GM18873 (cell line): ENCODE data around the gene SPATC1L.

Experiments
- ATAC-seq: cut with Tn5 transposase; IDR thresholded peaks from one replicate; pipeline ENCODE4 v1.9.1; 2021; ENCODE audit warnings: mild to moderate bottlenecking, moderate library complexity, moderate number of reproducible peaks; ENCODE audit not compliant: unreplicated experiment, low FRiP score

Gene SPATC1L

DNA sequence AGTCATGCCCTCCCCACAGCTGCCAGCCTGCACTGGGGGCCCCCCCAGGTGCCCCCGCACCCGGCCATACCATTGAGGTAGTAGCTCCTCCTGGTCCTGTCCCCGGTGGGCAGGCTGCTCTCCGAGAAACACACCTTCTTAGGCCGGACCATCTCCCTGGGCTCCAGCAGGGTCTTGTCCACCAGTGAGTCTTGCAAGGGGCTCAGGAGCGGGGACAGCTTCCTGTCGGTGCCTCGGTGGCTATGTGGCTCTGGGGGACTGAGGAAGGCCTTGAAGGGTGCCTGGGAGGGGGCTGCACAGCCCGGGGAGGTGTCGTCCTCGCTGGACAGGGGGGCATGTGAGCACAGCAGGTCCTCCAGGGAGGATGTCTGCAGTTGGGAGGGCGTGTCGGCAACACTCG lies 16.0 kb downstream of the SPATC1L start:
- no peak for ATAC-seq

DNA sequence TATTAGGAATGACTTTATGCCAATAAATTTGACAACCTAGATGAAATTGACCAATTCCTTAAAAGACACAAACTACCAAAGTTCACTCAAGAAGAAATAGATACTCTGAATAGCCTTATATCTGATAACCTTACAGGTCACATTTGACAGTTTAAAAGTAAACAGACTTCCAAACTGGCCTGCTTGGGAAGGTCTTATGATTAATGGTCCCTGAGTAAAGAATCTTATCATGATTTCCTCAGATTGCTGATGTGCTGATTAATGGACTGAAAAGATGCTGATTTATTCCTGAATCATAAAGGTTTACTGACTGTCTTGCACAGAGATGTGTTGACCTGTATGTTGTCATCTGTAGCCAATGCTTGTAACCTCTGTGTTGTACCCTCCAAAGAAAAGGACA lies 19.2 kb downstream of the SPATC1L start:
- ATAC-seq: no peak

DNA sequence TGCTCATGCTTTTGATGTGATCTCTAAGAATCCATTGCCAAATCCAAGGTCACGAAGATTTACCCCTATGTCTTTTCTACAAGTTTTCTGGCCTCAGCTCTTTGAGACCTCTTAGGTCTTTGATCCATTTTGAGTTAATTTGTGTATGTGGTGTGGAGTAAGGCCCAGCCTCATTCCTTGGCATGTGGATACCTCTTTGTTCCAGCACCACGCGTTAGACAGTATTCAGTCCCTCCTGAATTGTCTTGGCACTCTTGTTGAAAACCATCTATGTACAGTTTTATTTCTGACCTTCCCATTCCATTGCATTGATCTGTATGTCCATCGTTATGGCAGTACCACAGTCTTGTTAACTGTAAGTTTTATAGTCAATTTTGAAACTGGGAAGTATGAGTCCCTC lies 20.9 kb downstream of the SPATC1L start:
- ATAC-seq: no peak

DNA sequence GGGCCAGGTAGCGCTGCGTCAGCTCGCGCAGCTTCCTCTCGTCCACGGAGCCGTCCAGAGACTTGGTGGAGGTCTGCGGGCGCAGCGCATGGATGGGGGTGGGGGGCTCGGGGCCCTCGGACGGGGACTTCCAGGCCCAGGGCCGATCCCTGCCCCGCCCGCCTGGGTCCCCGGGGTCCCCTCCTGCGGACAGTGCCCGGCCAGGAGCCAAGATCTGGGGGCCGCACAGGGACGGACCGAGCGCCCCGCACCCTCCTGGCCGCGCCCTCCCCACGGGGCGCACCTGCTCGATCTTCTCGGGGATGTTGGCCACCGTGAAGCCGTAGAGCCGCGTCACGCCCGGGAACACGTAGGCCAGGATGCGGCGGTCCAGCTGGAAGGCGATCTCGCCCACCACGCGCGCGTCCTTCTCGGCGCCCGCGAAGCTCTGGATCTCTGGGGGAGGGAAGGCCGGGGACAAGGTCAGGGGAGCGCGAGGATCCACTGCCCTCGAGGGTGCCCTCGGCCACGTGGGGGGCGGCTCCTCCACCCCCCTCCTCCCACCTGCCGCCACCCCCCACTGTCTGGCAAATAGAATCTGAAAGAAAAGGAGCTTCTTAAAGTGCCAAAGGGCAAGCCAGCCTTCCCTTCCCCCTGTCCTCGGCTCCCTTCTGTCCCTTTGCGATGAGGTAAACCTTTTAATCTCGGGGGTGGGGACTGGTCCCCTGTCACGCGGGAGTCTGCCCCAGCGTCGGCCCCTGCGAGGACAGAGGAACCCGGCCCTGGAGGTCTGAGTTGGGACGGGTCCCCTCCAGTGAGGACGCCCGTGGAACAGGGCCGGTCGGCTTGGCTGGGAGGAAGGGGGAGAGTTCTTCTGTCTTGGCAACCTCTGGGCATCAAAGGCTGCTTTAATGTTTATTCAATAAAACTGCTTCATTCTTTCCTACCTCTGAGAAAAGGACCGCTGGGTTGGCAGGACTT lies 22.3 kb downstream of the SPATC1L start:
- ATAC-seq: no peak

DNA sequence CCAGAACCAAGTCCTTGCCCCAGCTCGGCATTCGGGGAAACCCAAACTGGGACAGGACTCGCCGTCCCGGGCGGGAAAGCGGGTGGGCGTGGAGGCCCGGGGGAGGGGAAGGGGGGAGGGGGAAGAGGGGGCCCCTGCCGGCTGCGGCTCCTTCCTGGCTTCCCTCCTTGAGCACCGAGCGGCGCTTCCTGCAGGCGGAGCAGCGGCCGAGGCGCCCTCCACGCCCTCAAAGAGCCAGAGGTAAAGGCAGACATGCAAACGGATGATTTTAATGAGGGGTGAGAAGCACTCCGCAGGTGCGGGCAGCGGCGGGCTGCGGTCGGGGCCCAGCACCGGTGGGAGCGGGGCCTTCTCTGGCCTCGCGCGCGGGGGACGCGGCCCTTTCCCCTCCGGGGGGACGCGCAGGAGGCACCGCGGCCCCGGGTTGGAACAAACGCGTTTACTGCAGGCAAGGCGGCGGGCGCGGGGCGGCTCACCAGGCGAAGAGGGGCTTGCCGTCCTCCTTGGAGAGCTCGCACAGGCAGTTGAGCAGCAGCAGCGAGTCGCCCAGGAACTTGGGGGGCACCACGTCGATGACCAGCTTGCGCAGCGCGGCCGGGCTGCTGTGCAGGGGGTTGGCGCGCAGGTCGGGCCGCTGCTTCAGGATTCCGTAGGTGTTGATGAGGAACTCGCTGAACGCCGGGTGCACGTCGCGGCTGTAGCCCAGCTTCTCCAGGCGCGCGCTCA lies 23.2 kb downstream of the SPATC1L start:
- no peak for ATAC-seq

GRCh38 chr21:46160657-46160906 lies 23.7 kb downstream of the SPATC1L start:
- ATAC-seq: no peak

DNA sequence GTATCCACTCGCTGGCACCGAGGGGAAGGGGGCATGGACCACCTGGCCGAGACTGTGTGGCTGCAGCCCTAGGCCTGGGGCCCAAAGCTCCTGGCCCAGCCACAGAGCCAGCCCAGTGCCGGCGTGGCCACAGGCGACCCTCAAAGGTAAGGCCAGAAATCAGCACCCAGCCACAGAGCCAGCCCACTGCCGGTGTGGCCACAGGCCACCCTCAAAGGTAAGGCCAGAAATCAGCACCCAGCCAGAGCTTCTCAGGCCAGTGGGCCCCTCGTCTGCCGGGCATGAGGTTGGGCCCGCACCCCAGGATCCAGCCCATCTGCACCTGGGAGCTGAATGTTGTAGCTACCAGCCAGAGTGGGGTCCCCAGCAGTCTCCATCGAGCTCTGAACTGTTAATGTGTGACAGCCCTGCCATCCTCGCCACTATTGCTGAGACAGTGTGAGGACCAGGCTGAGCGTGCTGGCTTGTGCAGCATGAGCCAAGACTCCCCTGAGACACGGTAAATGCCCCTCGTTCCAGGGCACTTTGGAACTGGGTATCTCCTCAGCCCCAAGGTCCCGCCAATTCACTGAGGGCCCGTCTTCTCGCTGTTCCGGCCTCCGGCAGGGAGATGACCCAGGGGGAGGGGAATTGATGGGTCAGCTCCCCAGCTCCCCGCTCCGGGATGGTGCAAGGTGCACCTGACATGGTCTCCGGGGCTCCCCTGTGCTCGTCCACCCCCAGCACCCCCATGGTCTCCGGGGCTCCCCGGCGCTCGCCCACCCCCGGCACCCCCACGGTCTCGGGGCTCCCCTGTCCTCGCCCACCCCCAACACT lies 24.2 kb downstream of the SPATC1L start:
- no peak for ATAC-seq

GRCh38 chr21:46159390-46159789 lies 24.9 kb downstream of the SPATC1L start:
- no peak for ATAC-seq

DNA sequence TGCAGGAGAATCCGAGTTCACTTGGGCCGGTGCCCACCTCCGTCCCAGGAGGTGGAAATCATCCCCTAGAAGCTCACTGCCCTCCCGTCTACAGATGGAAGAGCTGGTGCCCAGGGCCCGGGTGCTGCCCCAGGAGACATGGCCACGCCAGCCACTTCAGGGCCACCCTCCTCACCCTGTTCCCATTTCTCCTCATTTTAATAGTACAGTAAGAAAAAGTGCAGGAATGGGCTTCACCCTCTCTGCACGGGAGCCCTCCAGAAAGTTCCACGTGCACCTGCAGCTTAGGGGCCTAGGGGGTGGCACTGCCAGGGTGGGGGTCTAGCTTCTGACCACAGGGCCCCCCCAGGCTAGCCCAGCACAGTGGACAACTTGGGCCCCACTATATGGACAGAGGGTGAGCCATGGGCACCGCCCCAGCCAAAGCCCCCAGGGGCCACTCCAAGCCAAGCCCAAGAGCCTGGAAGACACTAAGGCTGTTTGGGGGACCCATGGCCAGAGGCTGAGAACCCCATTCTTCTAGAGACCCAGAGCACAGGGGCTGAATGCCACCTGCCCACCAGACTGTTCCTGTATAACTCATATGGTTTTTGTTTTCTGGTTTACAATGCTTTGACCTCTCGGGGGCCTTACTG lies 25.5 kb downstream of the SPATC1L start:
- no peak for ATAC-seq

DNA sequence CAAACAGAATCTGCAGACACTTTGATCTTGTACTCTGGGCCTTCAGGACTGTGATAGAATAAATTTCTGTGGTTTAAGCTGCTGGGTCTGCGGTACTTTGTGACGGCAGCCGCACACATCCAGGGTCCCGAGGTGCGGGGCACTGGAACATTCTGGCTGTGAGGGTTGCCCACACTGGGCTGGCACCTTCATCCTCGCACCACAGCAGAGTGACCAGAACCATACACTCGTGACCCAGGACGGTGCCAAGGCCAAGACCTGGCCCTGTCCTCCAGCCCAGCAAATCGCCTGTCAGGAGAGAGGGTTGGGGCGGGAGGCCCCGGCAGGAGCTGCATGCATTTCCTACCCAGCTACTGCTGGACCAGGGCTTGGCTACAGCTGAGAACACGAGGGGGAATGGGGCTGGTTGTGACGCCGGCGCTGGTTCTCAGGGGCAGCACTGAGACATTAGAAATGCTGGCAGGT lies 26.2 kb downstream of the SPATC1L start:
- no peak for ATAC-seq

GRCh38 chr21:46157396-46157986 lies 26.8 kb downstream of the SPATC1L start:
- no peak for ATAC-seq

DNA sequence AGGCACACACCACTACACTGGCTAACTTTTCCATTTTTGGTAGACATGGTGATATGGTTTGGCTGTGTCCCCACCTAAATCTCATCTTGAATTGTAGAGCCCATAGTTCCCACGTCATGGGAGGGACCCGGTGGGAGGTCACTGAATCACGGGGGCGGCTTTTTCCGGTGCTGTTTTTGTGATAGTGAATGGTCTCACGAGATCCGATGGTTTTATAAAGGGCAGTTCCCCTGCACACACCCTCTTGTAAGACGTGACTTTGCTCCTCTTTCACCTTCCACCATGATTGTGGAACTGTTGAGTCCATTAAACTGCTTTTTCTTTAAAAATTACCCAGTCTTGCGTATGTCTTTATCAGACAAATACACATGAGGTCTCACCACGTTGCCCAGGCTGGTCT lies 27.6 kb downstream of the SPATC1L start:
- ATAC-seq: no peak

DNA sequence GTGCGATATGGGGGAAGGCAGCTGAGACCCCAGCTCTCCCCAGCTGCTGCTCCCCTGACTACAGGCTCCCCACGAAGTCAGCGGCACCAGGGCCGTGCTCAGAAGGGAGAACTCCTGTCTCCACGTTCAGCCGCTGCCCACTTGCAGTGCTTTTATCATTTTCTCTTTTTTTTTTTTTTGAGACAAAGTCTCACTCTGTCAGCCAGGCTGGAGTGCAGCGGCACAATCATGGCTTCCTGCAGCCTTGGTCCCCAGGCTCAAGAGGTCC lies 27.9 kb downstream of the SPATC1L start:
- ATAC-seq: no peak

DNA sequence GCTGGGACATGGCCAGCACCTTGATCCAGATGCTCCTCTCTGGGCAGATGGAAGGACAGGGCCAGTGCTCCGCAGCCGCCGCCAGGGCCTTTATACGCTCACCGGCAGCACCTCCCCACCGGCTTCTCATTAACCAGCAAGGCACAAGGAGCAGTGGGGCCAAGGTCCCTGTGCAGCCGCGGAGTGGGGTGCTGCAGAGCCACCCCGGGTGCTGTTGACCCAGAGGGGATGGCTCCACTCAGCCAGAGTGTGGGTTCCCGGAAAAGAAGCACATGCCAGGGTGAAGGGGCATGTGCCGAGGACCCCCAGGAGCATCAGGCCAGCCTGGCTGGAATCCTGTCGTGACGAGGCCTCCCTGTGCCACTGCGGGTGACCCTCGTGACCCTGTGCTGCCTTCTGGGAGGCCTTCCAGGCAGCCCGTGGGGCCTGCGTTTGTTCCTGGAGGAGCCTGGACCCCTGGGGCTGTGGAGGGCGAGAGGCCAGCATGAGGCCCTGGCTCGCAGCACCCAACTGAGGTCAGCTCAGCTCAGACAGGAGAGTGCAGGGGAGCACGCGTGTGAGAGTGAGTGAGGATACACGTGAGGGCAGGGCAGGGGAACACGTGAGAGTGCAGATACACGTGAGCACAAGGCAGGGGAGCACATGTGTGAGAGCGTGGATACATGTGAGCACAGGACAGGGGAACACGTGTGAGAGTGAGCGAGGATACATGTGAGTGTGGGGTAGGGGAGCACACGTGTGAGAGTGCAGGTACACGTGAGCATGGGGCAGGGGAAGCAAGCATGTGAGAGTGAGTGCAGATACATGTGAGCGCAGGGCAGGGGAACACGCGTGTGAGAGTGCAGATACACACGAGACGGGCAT lies 28.5 kb downstream of the SPATC1L start, which contains the start of gene FTCD:
TSS of gene FTCD (minus strand) at position 66 of the 864 bp plus-strand sequence. CDS start at position 10, 56 bp downstream.
- no peak for ATAC-seq

GRCh38 chr21:46154955-46155513 lies 29.2 kb downstream of the SPATC1L start:
- no peak for ATAC-seq

- no peak for ATAC-seq
Measured at GRCh38 chr21:46154155-46154954, 29.9 kb downstream of the SPATC1L start.

DNA sequence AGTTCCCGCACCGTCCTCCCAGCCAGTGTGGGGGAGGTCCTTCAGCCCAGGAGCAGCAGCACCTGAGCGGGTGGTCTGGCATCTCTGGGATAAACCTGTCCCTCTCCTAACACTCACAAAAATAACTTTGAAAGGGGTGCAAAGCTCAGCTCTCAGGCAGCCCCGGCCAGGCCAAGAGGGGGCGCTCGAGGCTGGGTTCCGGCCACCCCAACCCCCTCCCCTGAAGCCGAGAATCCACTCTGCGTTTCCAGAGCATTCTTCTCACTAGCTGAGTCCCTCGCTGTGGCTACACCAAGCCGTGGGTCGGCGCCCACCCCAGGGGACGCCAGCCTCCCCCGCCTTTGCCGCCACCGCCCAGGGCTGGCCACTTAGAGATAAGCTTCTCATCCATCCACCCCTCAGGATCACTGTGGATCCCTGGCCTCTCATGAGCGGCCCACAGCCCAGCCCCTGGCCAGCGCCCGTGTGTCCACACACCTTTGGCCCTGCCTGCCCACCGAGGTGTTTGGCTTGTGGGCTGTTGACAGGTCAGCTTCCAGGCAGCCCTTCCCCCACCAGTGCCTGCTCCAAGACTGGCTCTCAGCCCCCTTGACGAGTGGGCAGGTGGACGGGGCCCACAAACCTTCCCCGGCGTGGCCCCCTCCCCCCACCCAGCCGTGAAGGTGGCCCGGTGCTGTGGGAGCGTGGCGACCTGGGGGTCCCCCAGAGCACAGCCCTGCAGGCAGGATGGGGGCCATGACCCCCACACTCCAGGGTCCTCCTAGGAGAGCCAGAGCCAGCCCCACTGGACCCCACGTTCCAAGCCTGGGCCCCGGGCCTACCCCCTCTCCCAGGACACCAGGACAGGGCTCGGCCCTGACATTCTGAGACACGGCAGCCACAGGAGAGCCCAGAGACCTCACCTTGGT lies 30.8 kb downstream of the SPATC1L start:
- ATAC-seq: no peak
